Measurements from ENCODE around the gene INHBB.

Gene INHBB

GRCh38 chr2:120398051-120398995, 52.4 kb downstream of the INHBB start:
- DNase-seq (ENCODE audit: low read depth in 3 of 3): no peak

GRCh38 chr2:120398996-120399888, 53.3 kb downstream of the INHBB start:
- no peak for DNase-seq (ENCODE audit: low read depth in 3 of 3)

GRCh38 chr2:120399889-120400240, 53.9 kb downstream of the INHBB start:
- DNase-seq (ENCODE audit: low read depth in 3 of 3): no peak

GRCh38 chr2:120400551-120400950, 54.6 kb downstream of the INHBB start:
- no peak for DNase-seq (ENCODE audit: low read depth in 3 of 3)

Measured in stimulated activated CD4-positive, alpha-beta T cell treated with anti-CD3 and anti-CD28 coated beads, TNF-alpha, amount 100 ng/mL, for 4 hours (primary cell).